ENCODE results near the gene DMAC2L.
A peak's percentile ranks its signal among the peaks of the same experiment; 100 is the strongest.

Gene DMAC2L

DNA sequence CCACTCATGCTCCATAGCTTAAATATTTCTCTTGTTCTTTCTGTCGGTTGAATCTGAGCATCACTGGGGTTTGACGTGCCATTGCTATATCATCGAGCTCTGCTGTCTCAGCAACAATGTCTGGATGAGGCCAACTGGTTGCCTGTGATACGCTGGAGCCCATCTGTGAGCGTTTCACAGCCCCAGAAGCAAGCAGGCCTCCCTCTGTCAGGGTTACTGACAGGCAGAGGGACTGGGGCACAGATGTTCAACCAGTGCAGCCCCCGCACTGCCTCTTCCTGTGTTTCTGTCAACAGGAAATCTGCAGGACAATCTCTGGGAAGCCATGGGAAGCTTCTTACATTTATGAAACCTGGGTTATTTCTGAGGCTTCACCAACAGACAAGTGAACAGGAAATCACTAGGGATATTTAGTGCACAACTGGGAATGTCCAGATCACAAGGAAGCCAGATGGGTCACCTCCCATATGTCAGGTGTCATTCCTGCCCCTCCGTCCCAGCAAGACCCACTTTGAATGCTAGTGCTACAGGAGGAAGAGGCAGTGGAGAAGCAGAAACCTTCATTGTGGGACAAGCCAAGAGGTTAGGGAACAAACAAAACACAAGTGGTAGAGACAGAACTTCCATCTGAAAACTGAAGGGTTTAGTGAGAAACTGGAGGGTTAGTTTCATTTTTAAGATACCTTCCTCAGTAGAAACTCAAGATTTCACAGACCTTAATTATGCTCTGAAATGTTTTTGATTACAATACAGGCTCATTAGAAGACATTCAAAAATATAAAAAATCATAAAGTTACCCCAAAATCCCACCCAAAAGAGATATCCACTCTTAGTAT is 24.1 kb downstream of the DMAC2L start:
- Histone ChIP-seq H3K4me3 (IDR thresholded peaks at IDR 0.05; ENCODE audit: insufficient read depth, low read depth, low read length) (no peak overlapping the region), H3K36me3 (ENCODE audit: insufficient read depth) (no peaks in the 10 kb centered on the region), H2AFZ (ENCODE audit: low read depth) (peak overlapping the region; percentile 67), H4K20me1 (ENCODE audit: insufficient read depth) (no peaks in the 10 kb centered on the region), H3K4me2 (peak overlapping the region; percentile 93), H3K79me2 (ENCODE audit: insufficient read depth, low read depth) (no peaks in the 10 kb centered on the region), H3K27ac (peak overlapping the region; percentile 62; the same call in 1 of the 2 replicates), H3K4me1 (ENCODE audit: low read depth, poor library complexity, severe bottlenecking) (peaks cover 17% of the 10 kb centered on the region), H3K27me3 (ENCODE audit: insufficient read depth, low read depth) (no peaks in the 10 kb centered on the region), H3K9ac (peak overlapping the region; percentile 12; the same call in 1 of the 2 replicates)
- TF ChIP-seq, protein P1, sequence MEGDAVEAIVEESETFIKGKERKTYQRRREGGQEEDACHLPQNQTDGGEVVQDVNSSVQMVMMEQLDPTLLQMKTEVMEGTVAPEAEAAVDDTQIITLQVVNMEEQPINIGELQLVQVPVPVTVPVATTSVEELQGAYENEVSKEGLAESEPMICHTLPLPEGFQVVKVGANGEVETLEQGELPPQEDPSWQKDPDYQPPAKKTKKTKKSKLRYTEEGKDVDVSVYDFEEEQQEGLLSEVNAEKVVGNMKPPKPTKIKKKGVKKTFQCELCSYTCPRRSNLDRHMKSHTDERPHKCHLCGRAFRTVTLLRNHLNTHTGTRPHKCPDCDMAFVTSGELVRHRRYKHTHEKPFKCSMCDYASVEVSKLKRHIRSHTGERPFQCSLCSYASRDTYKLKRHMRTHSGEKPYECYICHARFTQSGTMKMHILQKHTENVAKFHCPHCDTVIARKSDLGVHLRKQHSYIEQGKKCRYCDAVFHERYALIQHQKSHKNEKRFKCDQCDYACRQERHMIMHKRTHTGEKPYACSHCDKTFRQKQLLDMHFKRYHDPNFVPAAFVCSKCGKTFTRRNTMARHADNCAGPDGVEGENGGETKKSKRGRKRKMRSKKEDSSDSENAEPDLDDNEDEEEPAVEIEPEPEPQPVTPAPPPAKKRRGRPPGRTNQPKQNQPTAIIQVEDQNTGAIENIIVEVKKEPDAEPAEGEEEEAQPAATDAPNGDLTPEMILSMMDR (conservative IDR thresholded peaks at IDR 0.05; ENCODE audit: low read depth, low read length): no peak

GRCh38 chr14:50338587-50338986 is 26.5 kb downstream of the DMAC2L start:
- no peak overlapping the region for H3K4me3 ChIP-seq (IDR thresholded peaks at IDR 0.05; ENCODE audit: insufficient read depth, low read depth, low read length)
- no peak overlapping the region for H2AFZ ChIP-seq (ENCODE audit: low read depth)
- no peak overlapping the region for H3K27ac ChIP-seq
- H3K9ac ChIP-seq: no peak overlapping the region
- no peaks in the 10 kb centered on the region for H3K27me3 ChIP-seq (ENCODE audit: insufficient read depth, low read depth)
- peaks cover 31% of the 10 kb centered on the region for H3K4me1 ChIP-seq (ENCODE audit: low read depth, poor library complexity, severe bottlenecking)
- H4K20me1 ChIP-seq (ENCODE audit: insufficient read depth): no peaks in the 10 kb centered on the region
- H3K4me2 ChIP-seq: no peak overlapping the region
- no peaks in the 10 kb centered on the region for H3K36me3 ChIP-seq (ENCODE audit: insufficient read depth)
- TF ChIP-seq, protein P1 (conservative IDR thresholded peaks at IDR 0.05; ENCODE audit: low read depth, low read length): no peak
- H3K79me2 ChIP-seq (ENCODE audit: insufficient read depth, low read depth): no peaks in the 10 kb centered on the region

- Histone ChIP-seq H3K27me3 (ENCODE audit: insufficient read depth, low read depth) (no peaks in the 10 kb centered on the region), H3K4me2 (no peak overlapping the region), H3K4me1 (ENCODE audit: low read depth, poor library complexity, severe bottlenecking) (peaks cover 31% of the 10 kb centered on the region), H3K27ac (no peak overlapping the region), H2AFZ (ENCODE audit: low read depth) (no peak overlapping the region), H3K79me2 (ENCODE audit: insufficient read depth, low read depth) (no peaks in the 10 kb centered on the region), H4K20me1 (ENCODE audit: insufficient read depth) (no peaks in the 10 kb centered on the region), H3K36me3 (ENCODE audit: insufficient read depth) (no peaks in the 10 kb centered on the region), H3K9ac (no peak overlapping the region), H3K4me3 (IDR thresholded peaks at IDR 0.05; ENCODE audit: insufficient read depth, low read depth, low read length) (no peak overlapping the region)
- TF ChIP-seq, protein P1 (conservative IDR thresholded peaks at IDR 0.05; ENCODE audit: low read depth, low read length): no peak
Observed at GRCh38 chr14:50339178-50339804, 27.2 kb downstream of the DMAC2L start.

DNA sequence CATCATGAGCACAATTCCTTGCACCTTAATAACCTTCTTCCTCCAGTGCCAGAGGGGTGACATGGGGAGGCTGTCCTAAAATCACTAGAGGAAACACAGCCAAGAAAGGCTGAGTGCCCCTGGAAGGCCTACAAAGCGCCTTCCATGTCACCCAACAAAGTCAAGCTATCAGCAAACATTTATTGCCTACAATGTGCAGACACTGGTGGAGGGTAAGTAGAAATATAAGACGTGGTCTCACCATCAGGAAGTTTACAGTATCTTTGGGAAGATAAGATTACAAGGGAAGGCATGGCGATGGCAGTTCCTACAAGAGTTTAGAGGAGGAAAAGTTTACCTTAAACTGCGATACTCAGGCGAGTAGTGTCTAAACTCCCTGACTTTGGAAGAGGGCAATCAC is 27.9 kb downstream of the DMAC2L start:
- H3K4me2 ChIP-seq: no peak overlapping the region
- no peak overlapping the region for H3K27ac ChIP-seq
- H4K20me1 ChIP-seq (ENCODE audit: insufficient read depth): no peaks in the 10 kb centered on the region
- TF ChIP-seq, protein P1 (conservative IDR thresholded peaks at IDR 0.05; ENCODE audit: low read depth, low read length): no peak
- no peaks in the 10 kb centered on the region for H3K36me3 ChIP-seq (ENCODE audit: insufficient read depth)
- no peak overlapping the region for H3K9ac ChIP-seq
- H3K4me3 ChIP-seq (IDR thresholded peaks at IDR 0.05; ENCODE audit: insufficient read depth, low read depth, low read length): no peak overlapping the region
- H3K27me3 ChIP-seq (ENCODE audit: insufficient read depth, low read depth): no peaks in the 10 kb centered on the region
- H3K4me1 ChIP-seq (ENCODE audit: low read depth, poor library complexity, severe bottlenecking): peaks cover 31% of the 10 kb centered on the region
- no peak overlapping the region for H2AFZ ChIP-seq (ENCODE audit: low read depth)
- no peaks in the 10 kb centered on the region for H3K79me2 ChIP-seq (ENCODE audit: insufficient read depth, low read depth)

All from KMS-11 (cell line).